ENCODE data around the gene ALKBH4. TPM values are rescaled to one million over a fixed set of nuclear protein-coding genes. Genes with fewer than 3 reads are reported as not detected.

The ALKBH4 gene
- polyA plus RNA-seq, 1 donor from 2014 or later, result 27.2 TPM

- Histone ChIP-seq H3K9ac (ENCODE audit: low read length) (no peak overlapping the region), H4K20me1 (ENCODE audit: insufficient read depth) (no peaks in the 10 kb centered on the region), H3K79me2 (replicated peaks; ENCODE audit: insufficient read depth, low read length) (no peaks in the 10 kb centered on the region), H3K4me2 (ENCODE audit: low read length) (no peak overlapping the region), H3K36me3 (ENCODE audit: insufficient read depth, low read length) (no peaks in the 10 kb centered on the region), H3K27me3 (ENCODE audit: insufficient read depth, low read depth, low read length) (no peaks in the 10 kb centered on the region), H3K4me3 (ENCODE audit: low read length) (no peak overlapping the region), H3K9me3 (ENCODE audit: low read length) (no peaks in the 10 kb centered on the region), H2AFZ (ENCODE audit: low read depth, low read length) (no peak overlapping the region), H3K27ac (ENCODE audit: low read length) (no peak overlapping the region), H3F3A (ENCODE audit: insufficient read depth, low read length, poor library complexity, severe bottlenecking) (no peaks in the 10 kb centered on the region), H3K9me2 (ENCODE audit: insufficient read depth, low read length) (no peaks in the 10 kb centered on the region)
- TF ChIP-seq EP300 (conservative IDR thresholded peaks at IDR 0.05; ENCODE audit: poor library complexity, severe bottlenecking) (no peak), RAD21 (conservative IDR thresholded peaks at IDR 0.05) (no peak), POLR2AphosphoS5 (IDR thresholded peaks at IDR 0.05) (no peak), TAF1 (IDR thresholded peaks at IDR 0.05; ENCODE audit: low read depth) (no peak), EZH2 (IDR thresholded peaks at IDR 0.05; ENCODE audit: borderline replicate concordance, insufficient read depth, low read length, poor library complexity, severe bottlenecking) (no peak), SMC3 (conservative IDR thresholded peaks at IDR 0.05; ENCODE audit: poor library complexity) (no peak), CTCF (IDR thresholded peaks at IDR 0.05; ENCODE audit: poor library complexity, severe bottlenecking) (no peak), REST (IDR thresholded peaks at IDR 0.05; ENCODE audit: borderline replicate concordance) (no peak), MXI1 (conservative IDR thresholded peaks at IDR 0.05; ENCODE audit: poor library complexity, severe bottlenecking) (no peak)
These were observed 40.5 kb downstream of the ALKBH4 start for GRCh38 chr7:102424129-102424551.

- no peaks in the 10 kb centered on the region for H3F3A ChIP-seq (ENCODE audit: insufficient read depth, low read length, poor library complexity, severe bottlenecking)
- H3K4me2 ChIP-seq (ENCODE audit: low read length), result no peak overlapping the region
- H3K27me3 ChIP-seq (ENCODE audit: insufficient read depth, low read depth, low read length), result no peaks in the 10 kb centered on the region
- no peak overlapping the region for H2AFZ ChIP-seq (ENCODE audit: low read depth, low read length)
- no peaks in the 10 kb centered on the region for H3K9me2 ChIP-seq (ENCODE audit: insufficient read depth, low read length)
- no peak overlapping the region for H3K9ac ChIP-seq (ENCODE audit: low read length)
- no peaks in the 10 kb centered on the region for H3K36me3 ChIP-seq (ENCODE audit: insufficient read depth, low read length)
- H3K79me2 ChIP-seq (replicated peaks; ENCODE audit: insufficient read depth, low read length), result no peaks in the 10 kb centered on the region
- TF ChIP-seq TAF1 (IDR thresholded peaks at IDR 0.05; ENCODE audit: low read depth), result no peak
- no peak for TF ChIP-seq REST (IDR thresholded peaks at IDR 0.05; ENCODE audit: borderline replicate concordance)
- TF ChIP-seq SMC3 (conservative IDR thresholded peaks at IDR 0.05; ENCODE audit: poor library complexity), result no peak
- TF ChIP-seq EP300 (conservative IDR thresholded peaks at IDR 0.05; ENCODE audit: poor library complexity, severe bottlenecking), result no peak
- TF ChIP-seq CTCF (IDR thresholded peaks at IDR 0.05; ENCODE audit: poor library complexity, severe bottlenecking), result no peak
- TF ChIP-seq MXI1 (conservative IDR thresholded peaks at IDR 0.05; ENCODE audit: poor library complexity, severe bottlenecking), result no peak
- no peak for TF ChIP-seq EZH2 (IDR thresholded peaks at IDR 0.05; ENCODE audit: borderline replicate concordance, insufficient read depth, low read length, poor library complexity, severe bottlenecking)
- TF ChIP-seq RAD21 (conservative IDR thresholded peaks at IDR 0.05), result no peak
- TF ChIP-seq POLR2AphosphoS5 (IDR thresholded peaks at IDR 0.05), result no peak
- no peak overlapping the region for H3K27ac ChIP-seq (ENCODE audit: low read length)
- H3K4me3 ChIP-seq (ENCODE audit: low read length), result no peak overlapping the region
- H3K9me3 ChIP-seq (ENCODE audit: low read length), result no peaks in the 10 kb centered on the region
- H4K20me1 ChIP-seq (ENCODE audit: insufficient read depth), result no peaks in the 10 kb centered on the region
These were observed 42.9 kb downstream of the ALKBH4 start for GRCh38 chr7:102421706-102422240.
